ENCODE data around the gene MMEL1. TPM values are rescaled to one million over a fixed set of nuclear protein-coding genes. Genes with fewer than 3 reads are reported as not detected.
A peak's percentile ranks its signal among the peaks of the same experiment; 100 is the strongest.
"Not testable (repeated sequence)": the region's sequence is repeated elsewhere in the genome, so short reads cannot be mapped to it uniquely, and the experiment has no call there.

The MMEL1 gene
- total and polyA plus RNA-seq, 2 experiments from 2014 or later, result 0.93 to 1.8 TPM

GRCh38 chr1:2655598-2656434, 23.0 kb upstream of the MMEL1 start:
- H3K9me2 ChIP-seq (replicated peaks; ENCODE audit: insufficient read depth), result not testable (repeated sequence)

GRCh38 chr1:2654443-2654948, 21.7 kb upstream of the MMEL1 start:
- DNase-seq (ENCODE audit: low spot score); H3K27me3 ChIP-seq; H3K4me3 ChIP-seq: not testable (repeated sequence)

More at GRCh38 chr1:2655598-2656434, 23.0 kb upstream of the MMEL1 start:
- H3K4me1 ChIP-seq (ENCODE audit: insufficient read depth); H3K27ac ChIP-seq; H3K4me3 ChIP-seq; H3K4me2 ChIP-seq; H3K36me3 ChIP-seq (replicated peaks; ENCODE audit: insufficient read depth, low read depth); H4K20me1 ChIP-seq (ENCODE audit: insufficient read depth, poor library complexity, severe bottlenecking); DNase-seq (ENCODE audit: low spot score); H3K9me3 ChIP-seq (ENCODE audit: low read depth); H2AFZ ChIP-seq; H3K27me3 ChIP-seq; H3K79me2 ChIP-seq: not testable (repeated sequence)
- 57% methylated on average over 16 of the region's 16 CpGs for WGBS (ENCODE audit: low lambda C conversion rate, missing lambda C conversion rate)

GRCh38 chr1:2653741-2654442, 21.1 kb upstream of the MMEL1 start:
- WGBS (ENCODE audit: low lambda C conversion rate, missing lambda C conversion rate), result 52% methylated on average over 14 of the region's 14 CpGs
- not testable (repeated sequence) for H3K36me3 ChIP-seq (replicated peaks; ENCODE audit: insufficient read depth, low read depth); H2AFZ ChIP-seq; H3K27me3 ChIP-seq; H3K9me3 ChIP-seq (ENCODE audit: low read depth); H3K4me1 ChIP-seq (ENCODE audit: insufficient read depth); H3K9me2 ChIP-seq (replicated peaks; ENCODE audit: insufficient read depth); H4K20me1 ChIP-seq (ENCODE audit: insufficient read depth, poor library complexity, severe bottlenecking); H3K79me2 ChIP-seq; H3K4me3 ChIP-seq; H3K4me2 ChIP-seq; H3K27ac ChIP-seq
- peak; percentile 11 for DNase-seq (ENCODE audit: low spot score)

More at GRCh38 chr1:2654443-2654948, 21.7 kb upstream of the MMEL1 start:
- not testable (repeated sequence) for H3K4me1 ChIP-seq (ENCODE audit: insufficient read depth); H4K20me1 ChIP-seq (ENCODE audit: insufficient read depth, poor library complexity, severe bottlenecking); H3K79me2 ChIP-seq; H2AFZ ChIP-seq; H3K4me2 ChIP-seq; H3K36me3 ChIP-seq (replicated peaks; ENCODE audit: insufficient read depth, low read depth); H3K9me3 ChIP-seq (ENCODE audit: low read depth); H3K9me2 ChIP-seq (replicated peaks; ENCODE audit: insufficient read depth); H3K27ac ChIP-seq
- WGBS (ENCODE audit: low lambda C conversion rate, missing lambda C conversion rate), result 52% methylated on average over 14 of the region's 14 CpGs

DNA sequence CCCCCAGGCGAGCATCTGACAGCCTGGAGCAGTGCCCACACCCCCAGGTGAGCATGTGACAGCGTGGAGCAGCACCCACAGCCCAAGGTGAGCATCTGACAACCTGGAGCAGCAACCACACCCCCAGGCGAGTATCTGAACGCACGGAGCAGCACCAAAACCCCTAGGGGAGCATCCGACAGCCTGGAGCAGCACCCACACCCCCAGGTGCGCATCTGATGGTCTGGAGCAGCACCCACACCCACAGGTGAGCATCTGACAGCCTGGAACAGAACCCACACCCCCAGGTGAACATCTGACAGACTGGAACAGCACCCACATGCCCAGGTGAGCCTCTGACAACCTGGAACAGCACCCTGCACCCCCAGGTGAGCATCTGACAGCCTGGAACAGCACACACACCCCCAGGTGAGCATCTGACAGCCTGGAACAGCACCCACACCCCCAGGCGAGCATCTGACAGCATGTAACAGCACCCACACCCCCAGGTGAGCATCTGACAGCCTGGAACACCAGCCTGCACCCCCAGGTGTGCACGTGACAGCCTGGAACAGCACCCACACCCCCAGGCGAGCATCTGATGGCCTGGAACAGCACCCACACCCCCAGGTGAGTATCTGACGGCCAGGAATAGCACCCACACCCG, 20.2 kb upstream of the MMEL1 start:
- H3K79me2 ChIP-seq; DNase-seq (ENCODE audit: low spot score); H3K4me1 ChIP-seq (ENCODE audit: insufficient read depth); H3K4me2 ChIP-seq; H3K9me3 ChIP-seq (ENCODE audit: low read depth); H3K9me2 ChIP-seq (replicated peaks; ENCODE audit: insufficient read depth); H3K27ac ChIP-seq; H4K20me1 ChIP-seq (ENCODE audit: insufficient read depth, poor library complexity, severe bottlenecking); H3K4me3 ChIP-seq; H3K36me3 ChIP-seq (replicated peaks; ENCODE audit: insufficient read depth, low read depth); H2AFZ ChIP-seq; H3K27me3 ChIP-seq: not testable (repeated sequence)
- WGBS (ENCODE audit: low lambda C conversion rate, missing lambda C conversion rate), result 43% methylated on average over 12 of the region's 12 CpGs

GRCh38 chr1:2652152-2652925, 19.5 kb upstream of the MMEL1 start:
- H2AFZ ChIP-seq; H3K4me2 ChIP-seq; DNase-seq (ENCODE audit: low spot score); H3K4me3 ChIP-seq; H3K9me3 ChIP-seq (ENCODE audit: low read depth); H3K4me1 ChIP-seq (ENCODE audit: insufficient read depth); H4K20me1 ChIP-seq (ENCODE audit: insufficient read depth, poor library complexity, severe bottlenecking); H3K27ac ChIP-seq; H3K9me2 ChIP-seq (replicated peaks; ENCODE audit: insufficient read depth); H3K27me3 ChIP-seq; H3K79me2 ChIP-seq; H3K36me3 ChIP-seq (replicated peaks; ENCODE audit: insufficient read depth, low read depth): not testable (repeated sequence)
- WGBS (ENCODE audit: low lambda C conversion rate, missing lambda C conversion rate), result 53% methylated on average over 16 of the region's 16 CpGs

Data from hepatocyte (in vitro differentiated cells).